Calu3 (cell line): Measurements from ENCODE around the gene CFLAR. TPM values are rescaled to one million over a fixed set of nuclear protein-coding genes. Genes with fewer than 3 reads are reported as not detected.
A peak's percentile ranks its signal among the peaks of the same experiment; 100 is the strongest.
"Not testable (repeated sequence)": the region's sequence is repeated elsewhere in the genome, so short reads cannot be mapped to it uniquely, and the experiment has no call there.

Experiments used
- BruUV-seq: library from RNA; stranded (reverse); fragments of 400-500 nt; replicated peaks from 2 replicates; lab custom pipeline; 2021; lab: Mats Ljungman, UMichigan
- CTCF ChIA-PET: fragments of 300-600 bp; sonication (Branson Sonifier 250); formaldehyde crosslinking; loops from one replicate; lab custom pipeline; 2022; ENCODE audit warnings: antibody characterized with exemption; lab: Charles Lee
- DNase-seq: peaks from one replicate; pipeline ENCODE4 v3.0.0; 2022
- H3K27ac Mint-ChIP-seq: one replicate; pipeline ENCODE4 v1.8.0; 2022; ENCODE audit warnings: mixed read lengths; ENCODE audit not compliant: unreplicated experiment
- H3K27me3 Mint-ChIP-seq: one replicate; pipeline ENCODE4 v1.8.0; 2022; ENCODE audit warnings: mixed read lengths; ENCODE audit not compliant: unreplicated experiment
- H3K36me3 Mint-ChIP-seq: one replicate; pipeline ENCODE4 v1.8.0; 2022; ENCODE audit warnings: mild to moderate bottlenecking, moderate library complexity, mixed read lengths; ENCODE audit not compliant: insufficient read depth, unreplicated experiment
- H3K4me1 Mint-ChIP-seq: one replicate; pipeline ENCODE4 v1.8.0; 2022; ENCODE audit warnings: mild to moderate bottlenecking, low read depth, mixed read lengths; ENCODE audit not compliant: unreplicated experiment
- H3K4me3 Mint-ChIP-seq: one replicate; pipeline ENCODE4 v1.8.0; 2022; ENCODE audit warnings: mild to moderate bottlenecking, low read depth, moderate library complexity, mixed read lengths; ENCODE audit not compliant: unreplicated experiment
- H3K9me3 Mint-ChIP-seq: one replicate; pipeline ENCODE4 v1.8.0; 2022; ENCODE audit warnings: low read depth, mixed read lengths; ENCODE audit not compliant: unreplicated experiment
- intact Hi-C: fragments of 100-400 bp; cut with micrococcal nuclease; formaldehyde crosslinking; loops from one replicate; pipeline ENCODE4 v1.10.0; 2022; ENCODE audit not compliant: unreplicated experiment
- total RNA-seq: library from RNA; stranded (reverse); gene quantifications from 2 replicates; pipeline ENCODE4 v1.2.3, GENCODE V29; 2022
- TF ChIP-seq, protein P1 (sequence below): fragments of 200-600 bp; IDR thresholded peaks from one replicate; pipeline ENCODE4 v1.8.0; 2022; ENCODE audit warnings: antibody characterized with exemption; ENCODE audit not compliant: unreplicated experiment

Gene CFLAR
- total RNA-seq, 1 experiment from 2014 or later, result 285 TPM

DNA sequence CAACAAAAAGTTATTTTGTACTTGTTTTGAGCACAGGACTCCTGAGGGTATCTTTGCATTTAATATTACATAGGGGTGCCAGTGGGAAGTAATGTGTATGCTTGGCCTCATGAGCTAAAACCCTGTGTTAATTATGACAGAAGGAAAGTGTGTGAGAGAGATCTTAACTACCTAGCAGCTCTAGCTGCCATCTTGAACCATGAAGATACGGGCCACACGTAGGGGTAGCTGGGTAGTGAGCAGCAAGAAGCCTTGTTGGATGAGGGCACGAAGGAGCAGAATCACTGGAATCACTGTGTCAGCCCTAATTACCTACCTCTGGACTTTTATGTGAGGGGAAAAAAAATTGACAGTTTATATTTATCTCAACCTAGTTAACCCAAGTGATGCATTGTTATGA, 51.6 kb downstream of the CFLAR start:
- Mint-ChIP-seq H3K4me1 (peaks cover 5% of the 10 kb centered on the region), H3K4me3 (no peak overlapping the region), H3K27me3 (no peaks in the 10 kb centered on the region), H3K9me3 (peaks cover 4% of the 10 kb centered on the region), H3K27ac (peak overlapping the region; percentile 66), H3K36me3 (peaks cover 81% of the 10 kb centered on the region)
- BruUV-seq, result no TSS peak
- TF ChIP-seq, protein P1, sequence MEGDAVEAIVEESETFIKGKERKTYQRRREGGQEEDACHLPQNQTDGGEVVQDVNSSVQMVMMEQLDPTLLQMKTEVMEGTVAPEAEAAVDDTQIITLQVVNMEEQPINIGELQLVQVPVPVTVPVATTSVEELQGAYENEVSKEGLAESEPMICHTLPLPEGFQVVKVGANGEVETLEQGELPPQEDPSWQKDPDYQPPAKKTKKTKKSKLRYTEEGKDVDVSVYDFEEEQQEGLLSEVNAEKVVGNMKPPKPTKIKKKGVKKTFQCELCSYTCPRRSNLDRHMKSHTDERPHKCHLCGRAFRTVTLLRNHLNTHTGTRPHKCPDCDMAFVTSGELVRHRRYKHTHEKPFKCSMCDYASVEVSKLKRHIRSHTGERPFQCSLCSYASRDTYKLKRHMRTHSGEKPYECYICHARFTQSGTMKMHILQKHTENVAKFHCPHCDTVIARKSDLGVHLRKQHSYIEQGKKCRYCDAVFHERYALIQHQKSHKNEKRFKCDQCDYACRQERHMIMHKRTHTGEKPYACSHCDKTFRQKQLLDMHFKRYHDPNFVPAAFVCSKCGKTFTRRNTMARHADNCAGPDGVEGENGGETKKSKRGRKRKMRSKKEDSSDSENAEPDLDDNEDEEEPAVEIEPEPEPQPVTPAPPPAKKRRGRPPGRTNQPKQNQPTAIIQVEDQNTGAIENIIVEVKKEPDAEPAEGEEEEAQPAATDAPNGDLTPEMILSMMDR, result no peak
- intact Hi-C loops, result no loop called here
- DNase-seq, result no peak
- CTCF ChIA-PET, result interaction anchor here (0.6 kb wide), 1 partner anchor 15 kb away, joined by 3 read pairs; the partner anchor contains the start of gene CASP10

DNA sequence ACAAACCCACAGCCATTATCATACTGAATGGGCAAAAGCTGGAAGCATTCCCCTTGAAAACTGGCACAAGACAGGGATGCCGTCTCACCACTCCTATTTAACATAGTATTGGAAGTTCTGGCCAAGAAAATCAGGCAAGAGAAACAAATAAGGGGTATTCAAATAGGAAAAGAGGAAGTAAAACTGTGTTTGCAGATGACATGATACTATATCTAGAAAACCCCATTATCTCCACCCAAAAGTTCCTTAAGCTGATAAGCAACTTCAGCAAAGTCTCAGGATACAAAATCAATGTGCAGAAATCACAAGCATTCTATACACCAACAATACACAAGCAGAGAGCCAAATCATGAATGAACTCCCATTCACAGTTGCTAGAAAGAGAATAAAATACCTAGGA, 52.5 kb downstream of the CFLAR start:
- H3K9me3 Mint-ChIP-seq, H3K27me3 Mint-ChIP-seq, CTCF ChIA-PET, BruUV-seq, DNase-seq, H3K4me1 Mint-ChIP-seq, intact Hi-C loops, H3K4me3 Mint-ChIP-seq: not testable (repeated sequence)
- H3K36me3 Mint-ChIP-seq, result peaks cover 75% of the 10 kb centered on the region
- peak overlapping the region; percentile 88 for H3K27ac Mint-ChIP-seq

DNA sequence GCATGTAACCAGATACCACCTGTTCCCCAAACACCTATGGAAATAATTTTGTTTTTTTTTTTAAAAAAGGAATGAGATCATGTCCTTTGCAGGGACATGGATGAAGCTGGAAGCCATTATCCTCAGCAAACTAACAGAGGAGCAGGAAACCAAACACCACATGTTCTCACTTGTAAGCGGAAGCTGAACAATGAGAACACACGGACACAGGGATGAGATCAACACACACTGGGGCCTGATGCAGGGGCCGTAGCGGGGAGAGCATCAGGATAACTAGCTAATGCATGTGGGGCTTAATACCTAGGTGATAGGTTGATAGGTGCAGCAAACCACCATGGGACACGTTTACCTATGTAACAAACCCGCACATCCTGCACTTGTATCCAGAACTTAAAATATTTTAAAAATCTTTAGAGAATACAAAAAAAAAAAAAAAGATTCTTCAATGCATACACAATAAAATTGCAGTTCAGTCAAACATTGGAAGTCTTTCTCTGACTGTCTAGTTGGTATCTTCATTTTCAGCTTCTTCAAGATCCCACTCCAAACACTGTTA, 55.4 kb downstream of the CFLAR start:
- no peak overlapping the region for H3K4me3 Mint-ChIP-seq
- peak overlapping the region; percentile 24 for H3K27ac Mint-ChIP-seq
- no peaks in the 10 kb centered on the region for H3K27me3 Mint-ChIP-seq
- DNase-seq, result no peak
- TF ChIP-seq, protein P1, result no peak
- peaks cover 4% of the 10 kb centered on the region for H3K9me3 Mint-ChIP-seq
- BruUV-seq, result no TSS peak
- intact Hi-C loops, result no loop called here
- H3K36me3 Mint-ChIP-seq, result peaks cover 65% of the 10 kb centered on the region
- peaks cover 26% of the 10 kb centered on the region for H3K4me1 Mint-ChIP-seq
- CTCF ChIA-PET, result interaction anchor here (0.7 to 0.9 kb wide), 4 partner anchors 11 to 115 kb away, joined by 3 to 6 read pairs (median 4); partner anchors contain the start of gene CASP10

DNA sequence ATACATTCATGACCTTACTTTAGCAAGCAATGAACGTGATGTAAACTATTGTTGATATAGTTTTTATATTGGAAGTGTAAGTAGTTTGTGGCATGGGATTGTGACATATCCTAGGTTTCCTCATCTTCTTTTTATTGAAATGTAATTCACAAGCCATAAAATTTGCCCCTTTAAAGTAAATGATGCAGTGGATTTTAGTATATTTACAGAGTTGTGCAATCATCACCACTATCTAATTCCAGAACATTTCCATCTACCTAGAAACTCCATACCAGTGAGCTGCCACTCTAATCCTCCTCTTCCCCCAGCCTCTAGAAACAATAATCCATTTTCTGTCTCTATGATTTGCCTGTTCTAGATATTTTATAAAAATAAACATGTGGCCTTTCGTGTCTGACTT, 56.3 kb downstream of the CFLAR start:
- Mint-ChIP-seq H3K36me3 (peaks cover 62% of the 10 kb centered on the region), H3K4me1 (peaks cover 31% of the 10 kb centered on the region), H3K27ac (peak overlapping the region; percentile 24), H3K9me3 (peaks cover 4% of the 10 kb centered on the region), H3K4me3 (no peak overlapping the region), H3K27me3 (no peaks in the 10 kb centered on the region)
- TF ChIP-seq, protein P1, result no peak
- intact Hi-C loops, result no loop called here
- CTCF ChIA-PET, result no interaction called here
- BruUV-seq, result no TSS peak
- no peak for DNase-seq

DNA sequence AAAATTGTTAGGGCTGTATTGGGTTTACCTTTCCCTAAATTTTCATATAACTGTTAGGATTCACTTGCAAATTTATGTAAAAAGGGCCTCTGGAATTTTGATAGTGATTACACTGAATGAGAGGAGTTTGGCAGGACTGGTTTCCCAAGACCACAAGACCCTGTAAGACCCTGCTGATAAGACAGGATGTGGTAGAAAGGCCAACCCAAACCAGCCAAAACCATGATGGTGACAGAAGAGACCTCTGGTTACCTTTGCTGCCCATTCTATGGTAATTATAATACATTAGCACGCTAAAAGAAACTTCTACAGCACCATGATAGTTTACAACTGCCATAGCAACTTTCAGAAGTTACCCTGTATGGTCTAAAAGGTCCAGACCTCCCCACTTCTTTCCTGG, 58.7 kb downstream of the CFLAR start:
- H3K4me3 Mint-ChIP-seq, result no peak overlapping the region
- TF ChIP-seq, protein P1, result no peak
- H3K36me3 Mint-ChIP-seq, result peaks cover 46% of the 10 kb centered on the region
- H3K9me3 Mint-ChIP-seq, result no peaks in the 10 kb centered on the region
- intact Hi-C loops, result loop anchor here (5.0 kb wide), 2 partner anchors 212 to 462 kb away; partner anchors contain the start of gene ORC2
- no TSS peak for BruUV-seq
- peaks cover 31% of the 10 kb centered on the region for H3K4me1 Mint-ChIP-seq
- CTCF ChIA-PET, result interaction anchor here (1.7 kb wide), 1 partner anchor 58 kb away, joined by 5 read pairs; no protein-coding TSS in a partner anchor
- DNase-seq, result no peak
- peak overlapping the region; percentile 88 for H3K27ac Mint-ChIP-seq
- H3K27me3 Mint-ChIP-seq, result no peaks in the 10 kb centered on the region
